GM21717 (cell line): ENCODE measurements around the gene PET100.

Source experiments
- ATAC-seq: cut with Tn5 transposase; IDR thresholded peaks from one replicate; pipeline ENCODE4 v1.9.1; 2021; ENCODE audit warnings: mild to moderate bottlenecking, moderate library complexity; ENCODE audit not compliant: unreplicated experiment

The PET100 gene

DNA sequence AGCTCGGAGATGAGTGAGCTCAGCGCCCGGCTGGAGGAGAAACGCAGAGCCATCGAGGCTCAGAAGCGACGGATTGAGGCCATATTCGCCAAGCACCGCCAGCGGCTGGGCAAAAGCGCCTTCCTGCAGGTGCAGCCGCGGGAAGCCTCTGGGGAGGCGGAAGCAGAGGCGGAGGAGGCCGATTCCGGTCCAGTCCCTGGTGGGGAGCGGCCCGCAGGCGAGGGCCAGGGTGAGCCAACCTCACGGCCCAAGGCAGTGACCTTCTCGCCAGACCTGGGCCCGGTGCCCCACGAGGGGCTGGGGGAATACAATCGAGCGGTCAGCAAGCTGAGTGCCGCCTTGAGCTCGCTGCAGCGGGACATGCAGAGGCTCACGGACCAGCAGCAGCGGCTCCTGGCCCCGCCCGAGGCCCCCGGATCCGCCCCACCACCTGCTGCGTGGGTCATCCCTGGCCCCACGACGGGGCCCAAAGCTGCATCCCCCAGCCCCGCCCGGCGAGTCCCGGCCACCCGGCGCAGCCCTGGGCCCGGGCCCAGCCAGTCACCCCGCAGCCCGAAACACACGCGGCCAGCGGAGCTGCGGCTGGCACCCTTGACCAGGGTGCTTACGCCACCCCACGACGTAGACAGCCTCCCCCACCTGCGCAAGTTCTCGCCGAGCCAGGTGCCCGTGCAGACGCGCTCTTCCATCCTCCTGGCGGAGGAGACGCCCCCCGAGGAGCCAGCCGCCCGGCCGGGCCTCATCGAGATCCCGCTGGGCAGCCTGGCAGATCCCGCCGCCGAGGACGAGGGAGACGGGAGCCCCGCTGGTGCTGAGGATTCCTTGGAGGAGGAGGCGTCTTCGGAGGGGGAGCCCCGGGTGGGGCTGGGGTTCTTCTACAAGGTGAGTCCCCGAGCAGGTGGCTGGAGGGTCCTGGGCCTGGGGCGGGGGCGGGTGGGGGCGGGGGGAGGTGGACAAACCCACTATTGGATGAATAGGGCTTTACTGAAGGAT is 17.0 kb upstream of the PET100 start:
- ATAC-seq = no peak

DNA sequence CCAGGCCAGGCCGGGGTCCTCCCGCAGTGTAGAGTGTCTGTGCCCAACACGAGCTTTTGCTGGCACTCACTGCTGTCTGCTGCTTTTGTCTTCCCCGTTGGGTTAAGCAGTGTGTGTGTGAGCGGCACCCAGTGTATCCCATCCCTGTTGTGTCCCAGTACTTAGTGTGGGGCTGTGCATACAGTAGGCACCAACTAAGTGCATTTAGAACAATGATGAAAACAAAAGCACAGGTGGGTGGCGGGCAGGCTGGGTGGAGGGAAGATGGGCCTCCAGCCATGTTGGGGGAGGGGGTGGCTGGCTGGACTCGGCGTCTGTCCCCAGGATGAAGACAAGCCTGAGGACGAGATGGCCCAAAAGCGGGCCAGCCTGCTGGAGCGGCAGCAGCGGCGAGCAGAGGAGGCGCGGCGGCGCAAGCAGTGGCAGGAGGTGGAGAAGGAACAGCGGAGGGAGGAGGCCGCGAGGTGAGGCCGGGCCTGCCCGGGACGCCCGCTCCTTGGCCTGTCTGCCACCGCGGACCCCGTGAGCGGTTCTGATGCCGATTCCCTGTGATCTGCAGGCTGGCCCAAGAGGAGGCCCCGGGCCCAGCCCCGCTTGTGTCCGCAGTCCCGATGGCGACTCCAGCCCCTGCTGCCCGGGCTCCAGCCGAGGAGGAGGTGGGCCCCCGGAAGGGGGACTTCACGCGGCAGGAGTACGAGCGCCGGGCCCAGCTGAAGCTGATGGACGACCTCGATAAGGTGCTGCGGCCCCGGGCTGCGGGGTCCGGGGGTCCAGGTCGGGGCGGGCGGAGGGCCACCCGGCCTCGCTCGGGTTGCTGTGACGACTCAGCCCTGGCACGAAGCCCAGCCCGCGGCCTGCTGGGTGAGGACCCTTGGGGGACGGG is 14.5 kb upstream of the PET100 start:
- ATAC-seq = no peak

DNA sequence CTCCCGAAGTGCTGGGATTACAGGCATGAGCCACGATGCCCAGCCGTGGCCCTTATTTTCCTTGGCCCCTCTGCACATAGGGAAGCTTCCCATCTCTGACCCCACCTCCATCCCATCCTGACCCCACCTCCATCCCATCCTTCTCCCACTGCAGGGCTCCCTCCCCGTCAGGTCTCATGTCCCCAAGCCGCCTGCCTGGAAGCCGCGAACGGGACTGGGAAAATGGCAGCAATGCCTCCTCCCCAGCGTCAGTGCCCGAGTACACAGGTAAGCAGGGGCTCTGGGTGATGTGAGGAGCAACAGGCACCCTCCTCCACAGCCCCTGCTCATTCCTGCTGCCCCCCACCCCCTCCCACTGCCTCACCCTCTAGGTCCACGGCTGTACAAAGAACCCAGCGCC is 12.4 kb upstream of the PET100 start:
- ATAC-seq = no peak

DNA sequence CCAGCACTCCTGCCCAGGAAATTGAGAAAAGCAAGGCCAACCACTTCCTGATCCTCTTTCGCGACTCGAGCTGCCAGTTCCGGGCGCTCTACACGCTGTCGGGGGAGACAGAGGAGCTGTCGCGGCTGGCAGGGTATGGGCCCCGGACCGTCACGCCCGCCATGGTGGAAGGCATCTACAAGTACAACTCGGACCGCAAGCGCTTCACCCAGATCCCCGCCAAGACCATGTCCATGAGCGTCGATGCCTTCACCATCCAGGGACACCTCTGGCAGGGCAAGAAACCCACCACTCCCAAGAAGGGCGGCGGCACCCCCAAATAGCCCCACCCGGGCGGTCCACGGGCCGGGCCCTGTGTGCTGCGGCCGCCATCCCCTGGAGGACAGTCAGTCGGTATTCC is 11.9 kb upstream of the PET100 start:
- ATAC-seq = no peak

DNA sequence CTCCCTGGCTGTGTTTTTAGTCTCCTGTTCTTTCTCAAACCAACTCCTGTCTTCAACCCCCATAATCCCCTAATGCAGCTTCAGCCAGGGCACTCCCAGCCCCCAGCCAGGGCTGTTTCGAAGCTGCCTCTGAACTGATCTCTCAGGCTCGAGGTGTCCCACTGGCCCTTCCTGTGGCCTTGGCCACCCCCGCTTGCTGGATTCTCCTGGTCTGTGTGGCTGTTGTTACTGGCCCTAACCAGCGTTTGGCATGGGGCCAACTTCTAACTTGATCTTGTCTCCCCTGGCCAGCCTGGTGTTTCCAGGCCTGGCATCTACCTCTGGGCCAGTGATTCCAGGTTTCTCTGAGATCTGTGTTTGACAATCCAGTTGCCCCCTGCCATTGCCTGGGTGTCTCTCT is 11.2 kb upstream of the PET100 start:
- ATAC-seq = no peak

DNA sequence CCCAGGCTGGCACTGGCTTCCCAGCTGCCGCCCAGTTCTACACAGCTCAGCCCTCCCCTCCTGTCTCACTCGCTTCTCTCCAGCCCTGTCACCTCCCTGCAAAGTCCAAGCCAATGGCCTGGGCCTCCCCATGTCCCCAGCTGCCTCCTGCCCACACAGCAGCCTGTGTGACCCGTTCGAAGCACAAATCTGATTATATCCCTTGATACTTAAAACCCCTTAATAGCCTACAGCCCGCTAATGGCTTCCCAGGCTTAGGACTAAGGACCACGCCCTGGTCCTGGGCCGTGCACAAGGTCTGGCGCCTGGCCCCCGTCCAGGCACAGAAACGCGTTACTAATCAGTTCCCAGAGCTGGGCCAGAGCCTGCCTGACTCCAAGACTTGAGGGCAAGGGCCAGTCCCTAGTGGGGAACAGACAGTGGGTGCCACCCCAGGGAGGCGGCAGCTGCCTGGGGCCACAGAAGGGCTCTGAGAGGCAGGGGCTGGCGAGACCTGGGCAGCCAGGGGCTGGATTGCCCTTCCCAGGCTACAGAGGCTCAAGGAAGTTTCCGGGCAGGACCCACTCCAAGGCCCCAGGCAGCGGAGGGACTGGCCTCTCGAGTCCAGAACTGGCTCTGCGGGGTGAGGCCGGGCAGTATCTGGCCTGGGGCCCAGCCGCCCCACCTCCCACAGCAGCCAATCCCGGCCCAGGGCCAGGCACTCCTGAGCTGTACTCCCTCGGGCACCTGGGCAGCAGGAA is 10.7 kb upstream of the PET100 start:
- no peak for ATAC-seq

DNA sequence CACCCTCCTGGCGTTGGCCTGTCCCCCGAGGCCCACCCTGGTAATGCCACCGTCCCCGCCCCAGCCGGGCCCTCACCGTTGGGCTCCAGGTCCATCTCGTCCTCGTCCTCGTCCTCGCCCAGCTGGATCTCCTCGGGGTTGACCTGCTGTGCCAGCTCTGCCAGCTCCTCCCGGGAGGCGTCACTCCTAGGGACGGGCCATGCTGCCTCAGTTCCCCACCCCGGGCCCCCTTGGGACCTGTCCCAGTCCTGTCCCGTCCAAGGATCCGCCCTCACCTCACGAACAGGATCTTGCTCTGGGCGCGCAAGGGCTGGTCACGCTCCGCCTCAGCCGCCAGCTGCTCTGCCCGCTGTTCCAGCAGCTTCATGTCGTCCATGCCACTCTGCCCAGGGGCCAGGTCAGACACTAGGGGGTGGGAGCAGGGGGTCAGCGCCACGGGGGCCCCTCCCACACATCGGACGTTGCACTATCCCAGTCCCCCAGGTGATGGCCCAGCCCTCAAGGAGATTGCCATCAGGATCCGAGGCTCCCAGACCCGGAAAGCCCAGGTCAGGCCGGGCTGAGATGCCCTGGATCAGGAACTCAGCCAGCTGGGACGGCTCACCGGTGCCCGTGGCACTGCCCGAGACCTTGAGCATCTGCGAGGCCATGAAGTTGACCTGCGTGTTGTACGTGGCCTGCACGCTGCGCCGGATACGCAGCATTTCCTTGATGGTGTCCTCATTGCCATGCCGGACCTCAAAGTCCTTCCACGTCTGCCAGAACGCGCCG is 9.7 kb upstream of the PET100 start:
- ATAC-seq = no peak

DNA sequence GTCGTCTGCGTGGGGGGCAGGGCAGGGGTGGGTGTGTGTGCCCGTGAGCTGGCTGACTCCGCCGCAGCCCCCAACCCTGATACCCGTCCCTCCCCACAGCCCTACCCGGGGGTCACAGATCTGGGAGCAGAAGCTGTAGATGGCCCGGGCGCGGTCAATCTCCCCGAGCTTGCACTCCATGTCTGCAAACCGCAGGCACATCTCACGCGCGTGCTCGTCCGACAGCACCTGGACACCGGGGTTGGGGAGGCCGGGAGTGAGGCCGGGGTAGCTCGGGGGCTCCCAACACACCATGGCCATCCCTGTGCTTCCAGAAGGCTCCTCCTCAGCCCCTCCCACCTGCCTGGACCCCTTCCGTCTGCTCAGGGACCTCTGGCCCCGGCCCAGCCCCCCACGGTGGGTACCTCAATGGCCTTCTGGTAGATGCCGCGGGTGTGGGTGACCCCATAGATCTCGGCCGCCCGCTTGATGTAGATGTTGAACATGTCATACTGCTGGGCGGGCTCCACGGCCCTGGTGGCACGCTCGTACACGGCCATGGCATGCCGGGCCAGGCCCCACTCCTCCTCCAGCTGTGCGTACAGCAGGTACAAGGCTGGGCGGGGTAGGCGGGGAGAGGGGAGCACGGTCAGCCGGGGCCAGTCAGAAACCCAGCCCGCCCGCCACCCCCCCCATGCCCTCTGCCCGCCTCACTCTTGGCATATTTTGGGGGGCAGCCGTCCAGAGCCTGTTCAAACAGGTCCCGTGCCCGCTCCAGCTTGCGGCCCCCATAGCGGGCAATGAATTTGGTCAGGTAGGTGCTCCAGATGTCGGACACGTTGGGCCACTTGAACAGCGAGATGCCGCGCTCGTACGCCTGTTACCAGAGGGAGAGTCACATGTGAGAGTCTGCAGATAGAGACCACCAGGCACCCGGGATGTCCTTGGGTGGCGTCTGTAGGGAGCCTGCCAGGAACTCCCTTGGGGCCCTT is 8.9 kb upstream of the PET100 start:
- ATAC-seq = no peak

DNA sequence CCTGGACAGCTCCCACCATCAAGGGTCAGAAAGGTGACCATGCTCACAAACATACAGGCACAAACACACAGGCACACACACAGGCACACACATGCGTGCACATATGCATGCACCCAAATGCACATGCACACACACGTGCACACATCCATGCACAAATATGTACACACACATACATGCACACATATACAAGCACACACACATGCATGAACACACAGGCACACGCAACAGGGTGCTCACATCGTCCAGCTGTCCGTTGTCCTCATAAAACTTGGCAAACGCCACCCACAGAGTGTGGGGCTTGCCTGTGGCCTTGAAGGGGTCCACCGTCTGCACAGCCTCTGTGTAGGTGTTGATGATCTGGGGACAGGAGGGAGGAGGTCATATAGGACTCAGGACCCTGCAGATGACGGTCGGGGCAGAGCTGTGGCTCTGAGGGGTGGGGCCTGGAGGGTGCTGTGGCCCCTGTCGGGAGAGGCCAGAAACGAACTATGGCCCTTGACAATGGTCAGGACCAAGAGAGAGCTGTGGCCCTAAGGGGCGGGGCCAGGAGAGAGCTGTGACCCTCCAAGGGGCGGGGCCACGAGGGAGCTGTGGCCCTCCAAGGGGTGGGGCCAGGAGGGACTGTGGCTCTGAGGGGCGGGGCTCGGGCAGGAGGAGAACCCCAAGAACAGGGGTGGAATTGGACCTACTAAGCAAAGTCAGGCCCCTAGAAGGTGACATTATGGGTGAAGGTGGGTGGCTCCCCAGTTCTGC is 6.5 kb upstream of the PET100 start:
- no peak for ATAC-seq

DNA sequence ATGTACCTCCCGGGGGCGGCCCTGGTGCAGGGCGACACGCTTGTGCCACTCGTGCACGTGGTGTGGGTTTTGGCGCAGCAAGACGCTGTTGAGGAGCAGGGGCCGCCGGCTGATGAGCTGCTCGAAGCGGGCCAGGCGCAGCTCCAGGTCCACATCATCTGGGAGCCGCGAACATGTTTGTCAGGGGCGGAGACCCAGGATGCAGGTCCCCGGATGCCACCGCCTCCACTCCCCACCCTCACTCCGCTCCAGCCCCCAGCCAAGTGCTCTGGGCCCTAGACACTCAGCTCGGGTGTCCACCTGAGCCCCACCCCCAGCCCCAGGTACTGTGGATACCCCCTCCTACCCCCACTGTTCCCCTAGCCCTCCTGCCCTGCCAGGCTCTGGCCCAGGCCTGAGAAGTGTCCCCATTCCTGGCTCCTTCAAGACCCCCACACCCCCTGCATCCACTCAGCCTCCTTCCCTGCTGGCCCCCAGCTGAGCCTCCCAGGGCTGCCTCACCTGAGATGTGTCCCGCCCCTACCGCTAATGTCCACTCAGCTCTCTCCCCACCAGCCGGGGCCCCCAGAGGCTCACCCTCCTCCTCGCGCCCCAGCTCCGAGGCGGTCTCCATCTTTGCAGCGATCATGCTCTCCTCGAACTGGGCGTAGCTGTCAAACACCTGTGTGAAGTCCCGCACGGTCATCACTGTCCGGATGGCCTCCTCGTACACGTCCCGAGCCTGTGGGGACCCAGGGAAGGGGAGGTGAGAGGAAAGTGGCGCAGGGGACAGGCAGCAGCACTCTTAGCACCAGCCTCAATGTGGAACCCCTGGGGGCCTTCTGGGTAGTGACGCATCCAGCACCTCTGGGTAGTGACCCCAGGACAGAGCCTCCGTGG is 5.6 kb upstream of the PET100 start:
- ATAC-seq = no peak

DNA sequence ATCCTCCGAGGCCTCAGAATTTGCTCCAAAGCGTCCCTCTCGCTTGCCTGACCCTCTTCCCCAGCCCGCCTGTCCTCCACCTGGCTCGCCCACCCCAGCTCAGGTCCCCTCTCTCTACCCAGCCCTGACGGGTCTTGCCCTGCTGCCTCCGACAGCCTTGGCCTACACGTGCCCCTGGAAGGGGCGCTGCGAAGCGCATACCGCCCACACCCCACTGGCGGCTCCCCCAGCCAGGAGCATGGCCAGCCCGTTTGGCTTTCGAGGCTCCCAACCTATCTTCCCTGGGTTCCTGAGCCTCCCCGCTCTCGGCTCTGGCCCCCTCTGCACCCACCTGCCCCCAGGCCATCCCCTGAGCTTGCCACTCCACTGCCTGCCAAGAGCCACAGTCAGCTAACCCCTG is 4.8 kb upstream of the PET100 start:
- no peak for ATAC-seq

DNA sequence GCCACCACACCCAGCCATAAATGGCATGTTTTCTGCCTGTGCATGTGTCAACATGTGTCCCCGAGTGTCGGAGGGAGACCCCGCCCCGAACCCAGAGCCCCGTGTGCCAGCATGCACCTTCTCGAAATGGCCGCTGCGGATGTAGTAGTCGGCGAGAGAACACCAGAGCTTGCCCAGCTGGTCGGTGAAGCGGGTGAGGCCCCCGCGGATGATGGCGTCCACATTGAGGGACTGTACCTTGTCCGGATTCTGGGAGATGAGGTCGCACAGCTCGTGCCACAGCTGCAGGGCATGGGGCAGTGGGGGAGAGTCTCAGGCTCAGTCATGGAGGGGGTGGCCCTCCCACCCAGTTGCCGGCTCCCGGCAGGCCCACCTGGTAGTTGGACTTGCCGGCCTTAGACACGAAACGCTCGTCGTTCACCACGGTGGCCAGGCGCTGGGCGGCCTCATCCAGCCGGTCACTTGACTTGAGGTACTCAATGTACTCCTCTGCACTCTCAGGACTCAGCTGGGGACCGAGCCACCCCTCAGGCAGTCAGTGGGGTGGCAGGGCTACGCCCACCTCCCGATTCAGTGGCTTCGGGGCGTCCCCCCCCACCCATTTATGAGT is 3.7 kb upstream of the PET100 start:
- ATAC-seq = no peak

DNA sequence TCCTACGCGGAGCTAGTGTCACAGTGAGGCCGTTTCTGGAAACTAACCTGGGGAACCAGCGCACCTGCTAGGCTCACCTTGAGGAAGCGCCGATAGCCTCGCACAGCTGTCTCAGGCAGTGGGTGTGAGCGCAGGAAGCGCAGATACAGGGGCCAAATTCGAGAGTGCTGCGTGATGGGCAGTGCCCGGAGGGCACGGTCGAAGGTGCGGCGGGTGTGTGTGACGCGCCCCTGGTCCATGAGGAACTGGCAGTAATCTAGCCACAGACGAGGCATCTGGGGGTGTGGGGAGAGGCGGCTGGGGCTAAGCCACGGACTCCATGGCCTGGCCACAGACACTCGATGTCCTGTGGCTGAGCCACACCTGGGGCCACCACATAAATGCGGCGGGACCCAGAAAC is 2.4 kb upstream of the PET100 start:
- no peak for ATAC-seq

DNA sequence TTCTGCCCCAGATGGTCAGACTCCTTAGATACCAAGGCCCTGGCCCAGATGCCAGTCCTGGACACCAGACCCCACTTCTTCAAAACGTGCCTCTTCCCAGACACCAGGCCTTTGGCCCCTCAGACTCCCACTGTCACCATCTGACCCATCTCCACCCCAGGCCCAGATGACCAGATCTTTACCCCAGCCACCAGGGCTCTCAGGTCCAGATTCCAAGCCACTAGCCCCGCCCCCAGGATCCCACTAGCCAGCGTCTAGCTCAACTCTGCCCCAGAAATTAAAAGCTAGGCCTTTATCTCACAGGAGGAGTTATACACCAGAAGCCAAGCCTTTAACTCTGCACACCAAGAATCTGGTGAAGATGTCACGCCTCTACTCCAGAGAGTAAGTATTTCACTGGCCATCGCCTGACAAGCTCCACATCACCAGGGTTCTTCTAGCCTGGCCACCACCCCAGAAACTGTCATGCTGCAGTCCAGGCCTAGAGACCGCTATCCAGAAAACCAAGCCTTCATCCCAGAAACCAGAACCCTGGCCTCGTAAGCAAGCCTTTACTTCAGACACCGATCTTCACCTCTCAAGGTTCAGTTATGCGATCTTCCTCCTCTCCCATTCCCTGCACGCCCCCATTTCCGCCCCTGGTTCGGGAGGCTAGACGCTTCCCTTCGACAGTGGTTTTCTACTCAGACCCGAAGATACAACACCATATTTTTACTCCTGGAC is 843 bp upstream of the PET100 start:
- no peak for ATAC-seq

DNA sequence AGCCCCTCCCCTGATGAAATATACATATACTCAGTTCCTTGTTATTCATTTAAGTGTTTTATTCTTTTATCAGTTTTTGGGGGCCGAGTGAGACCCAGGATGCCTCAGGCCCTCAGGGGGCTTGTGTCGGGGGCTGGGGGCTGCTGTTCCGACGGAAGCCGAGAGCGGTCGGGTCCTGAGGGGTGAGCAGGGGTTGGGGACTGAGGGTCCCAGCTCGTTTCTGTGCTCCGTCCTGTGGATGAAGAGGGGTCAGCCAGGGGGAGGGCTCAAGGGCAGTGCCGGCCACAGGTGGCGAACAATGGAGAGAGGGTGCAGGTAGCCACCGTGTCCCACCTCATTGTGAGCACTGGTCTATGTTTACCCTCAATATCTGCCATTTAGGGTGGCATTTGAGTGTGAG is 2.0 kb downstream of the PET100 start:
- no peak for ATAC-seq
